GM19239 (cell line): ENCODE data around the gene SMO.
"Not testable (repeated sequence)": the region's sequence is repeated elsewhere in the genome, so short reads cannot be mapped to it uniquely, and the experiment has no call there.

Source experiments
- DNase-seq: peaks from one replicate; pipeline ENCODE4 v3.0.0; 2011; ENCODE audit warnings: low spot score; ENCODE audit not compliant: insufficient read length
- FAIRE-seq: peaks from 2 replicates; lab custom pipeline; 2011; peaks lifted over from hg19 to GRCh38; lab: Jason Lieb, UNC

SMO gene

GRCh38 chr7:129227646-129228578 is 39.5 kb downstream of the SMO start:
- no peak for FAIRE-seq
- DNase-seq: no peak

- FAIRE-seq: no peak
- no peak for DNase-seq
These were observed 40.2 kb downstream of the SMO start for GRCh38 chr7:129228633-129229032.

- DNase-seq: no peak
- no peak for FAIRE-seq
These were observed 43.2 kb downstream of the SMO start for GRCh38 chr7:129231666-129232065.

GRCh38 chr7:129238546-129238945 is 50.1 kb downstream of the SMO start:
- FAIRE-seq (peak; percentile 66), DNase-seq (no peak)

- DNase-seq (no peak), FAIRE-seq (no peak)
These were observed 51.8 kb downstream of the SMO start for GRCh38 chr7:129240119-129240820.

GRCh38 chr7:129244220-129244619 is 55.8 kb downstream of the SMO start:
- DNase-seq: no peak
- no peak for FAIRE-seq

- FAIRE-seq (peak; percentile 44), DNase-seq (no peak)
These were observed 57.1 kb downstream of the SMO start for GRCh38 chr7:129245533-129245932.

- DNase-seq: no peak
- FAIRE-seq: no peak
These were observed 58.7 kb downstream of the SMO start for GRCh38 chr7:129247087-129247486.

GRCh38 chr7:129252128-129252527 is 63.7 kb downstream of the SMO start:
- DNase-seq (no peak), FAIRE-seq (no peak)

- not testable (repeated sequence) for DNase-seq, FAIRE-seq
These were observed 64.2 kb downstream of the SMO start for GRCh38 chr7:129252603-129253002.

GRCh38 chr7:129255800-129256199 is 67.4 kb downstream of the SMO start:
- FAIRE-seq (no peak), DNase-seq (no peak)

GRCh38 chr7:129256221-129256620 is 67.8 kb downstream of the SMO start:
- FAIRE-seq (no peak), DNase-seq (no peak)

- FAIRE-seq (no peak), DNase-seq (no peak)
These were observed 68.7 kb downstream of the SMO start for GRCh38 chr7:129257168-129257567.

- peak; percentile 48 for FAIRE-seq
- no peak for DNase-seq
These were observed 70.4 kb downstream of the SMO start for GRCh38 chr7:129258649-129259389.

GRCh38 chr7:129262324-129262723 is 73.9 kb downstream of the SMO start:
- DNase-seq (no peak), FAIRE-seq (no peak)
